Fibroblast of skin of left biceps (primary cell): ENCODE data around the gene SKAP1.
A peak's percentile ranks its signal among the peaks of the same experiment; 100 is the strongest.

ENCODE experiments used
- DNase-seq, 2 experiments: peaks; one replicate each; pipeline ENCODE4 v3.0.0-alpha.2; 2013; ENCODE audit warnings: low read depth in 2 of 2

SKAP1 gene

DNA sequence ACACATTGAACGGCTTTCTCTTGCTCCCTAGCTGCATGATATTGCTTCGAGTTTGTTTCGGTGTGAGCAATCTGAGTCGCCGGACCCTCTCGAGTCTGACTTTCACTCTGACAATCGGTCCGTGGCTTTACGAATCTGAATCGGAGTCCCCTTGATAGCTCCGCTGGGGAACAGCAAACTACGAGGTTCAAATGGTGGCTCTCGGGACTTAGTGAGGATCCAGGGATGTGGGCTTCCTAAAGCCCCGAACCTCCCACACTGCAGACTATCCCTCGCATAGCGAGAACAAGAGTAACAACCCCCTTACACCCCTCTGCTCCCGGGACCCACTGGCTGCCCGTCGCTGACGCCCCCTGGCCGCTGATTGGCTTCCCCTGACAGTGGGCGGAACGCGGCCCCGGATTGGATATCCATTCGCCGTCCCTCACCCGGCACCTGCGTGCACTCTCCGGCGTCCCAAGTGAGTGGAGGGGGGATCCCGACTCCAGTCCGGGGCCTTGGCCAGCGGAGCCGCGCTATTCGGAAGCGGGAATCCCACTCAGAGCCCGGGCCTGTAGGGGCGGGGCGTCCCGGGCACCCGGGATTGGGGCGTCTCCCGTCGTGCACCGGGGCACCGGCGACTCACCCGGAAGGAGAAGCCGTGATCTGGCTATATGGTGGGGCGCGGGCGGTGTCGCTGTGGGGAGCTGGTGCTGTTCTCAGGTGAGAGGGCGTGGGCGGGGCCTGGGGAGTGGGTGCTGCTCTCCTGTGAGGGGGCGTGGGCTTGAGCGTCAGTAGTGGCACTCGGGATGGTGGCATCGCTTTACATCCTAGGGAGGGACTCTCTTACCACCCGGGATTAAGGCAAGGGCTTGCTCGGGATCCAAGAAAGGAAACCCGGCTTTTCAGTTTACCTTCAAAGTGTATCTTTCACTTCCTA is 322.6 kb downstream of the SKAP1 start, which contains the start of gene SNX11:
TSS of gene SNX11 (plus strand) at position 630 of the 919 bp plus-strand sequence. CDS start 4,278 bp downstream, outside the sequence.
- DNase-seq = peak; percentile 54 to 61

DNA sequence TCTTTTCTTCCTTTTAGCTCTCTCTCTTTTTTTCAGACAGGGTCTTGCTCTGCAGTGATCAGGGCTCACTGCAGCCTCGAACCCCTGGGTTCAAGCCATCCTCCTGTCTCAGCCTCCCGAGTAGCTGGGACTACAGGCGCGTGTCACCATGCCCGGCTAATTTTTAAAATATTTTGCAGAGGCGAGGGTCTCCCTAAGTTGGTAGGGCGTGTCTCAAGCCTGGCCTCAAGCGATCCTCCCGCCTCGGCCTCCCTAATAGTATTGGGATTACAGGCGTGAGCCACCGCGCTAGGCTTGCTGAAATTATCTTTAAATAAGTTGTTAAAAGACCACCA is 323.2 kb downstream of the SKAP1 start:
- no peak for DNase-seq

DNA sequence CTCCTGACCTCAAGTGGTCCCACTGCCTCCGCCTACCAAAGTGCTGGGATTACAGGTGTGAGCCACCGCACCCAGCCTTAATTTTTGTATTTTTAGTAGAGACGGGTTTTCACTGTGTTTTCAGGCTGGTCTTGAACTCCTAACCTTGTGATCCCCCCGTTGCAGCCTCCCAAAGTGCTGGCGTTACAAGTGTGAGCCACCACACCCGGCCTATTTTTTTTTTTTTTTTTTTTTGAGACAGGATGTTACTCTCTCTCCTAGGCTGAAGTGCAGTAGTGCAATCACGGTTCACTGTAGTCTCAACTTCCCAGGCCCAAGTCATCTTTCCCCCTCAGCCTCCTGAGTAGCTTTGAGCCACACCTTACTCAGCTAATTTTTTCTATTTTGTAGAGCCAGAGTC is 325.6 kb downstream of the SKAP1 start:
- no peak for DNase-seq

DNA sequence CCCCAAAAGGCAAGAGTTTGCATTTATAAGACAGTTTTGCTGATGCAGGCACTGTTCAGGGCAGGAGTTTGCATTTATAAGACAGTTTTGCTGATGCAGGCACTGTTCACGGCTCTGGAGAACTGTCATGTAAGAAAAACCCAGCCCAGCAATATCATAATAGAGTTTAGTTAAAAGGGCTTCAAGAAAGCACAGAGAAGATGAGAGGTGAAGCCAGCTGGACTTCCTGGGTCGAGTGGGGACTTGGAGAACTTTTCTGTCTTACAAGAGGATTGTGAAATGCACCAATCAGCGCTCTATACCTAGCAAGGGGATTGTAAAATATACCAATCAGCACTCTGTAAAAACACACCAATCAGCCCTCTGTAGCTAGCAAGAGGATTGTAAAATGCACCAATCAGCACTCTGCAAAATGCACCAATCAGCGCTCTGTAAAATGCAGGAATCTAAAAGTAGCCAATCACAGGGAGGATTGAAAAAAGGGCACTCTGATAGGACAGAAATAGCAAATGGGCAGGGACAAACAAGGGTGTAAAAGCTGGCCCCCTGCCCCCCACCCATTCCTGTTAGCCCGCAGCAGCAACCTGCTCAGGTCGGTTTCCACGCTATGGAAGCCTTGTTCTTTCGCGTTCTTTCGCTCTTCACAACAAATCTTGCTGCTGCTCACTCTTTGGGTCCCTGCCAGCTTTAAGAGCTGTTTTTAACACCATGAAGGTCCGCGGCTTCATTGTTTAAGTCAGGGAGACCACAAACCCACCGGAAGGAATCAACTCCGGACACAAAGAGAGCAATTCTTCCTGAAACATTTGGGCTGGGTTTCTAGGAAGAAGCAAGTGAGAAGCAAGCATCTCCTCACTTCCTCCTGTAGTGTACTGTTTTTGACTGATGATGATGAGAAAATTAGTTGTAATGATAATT is 327.0 kb downstream of the SKAP1 start:
- no peak for DNase-seq

DNA sequence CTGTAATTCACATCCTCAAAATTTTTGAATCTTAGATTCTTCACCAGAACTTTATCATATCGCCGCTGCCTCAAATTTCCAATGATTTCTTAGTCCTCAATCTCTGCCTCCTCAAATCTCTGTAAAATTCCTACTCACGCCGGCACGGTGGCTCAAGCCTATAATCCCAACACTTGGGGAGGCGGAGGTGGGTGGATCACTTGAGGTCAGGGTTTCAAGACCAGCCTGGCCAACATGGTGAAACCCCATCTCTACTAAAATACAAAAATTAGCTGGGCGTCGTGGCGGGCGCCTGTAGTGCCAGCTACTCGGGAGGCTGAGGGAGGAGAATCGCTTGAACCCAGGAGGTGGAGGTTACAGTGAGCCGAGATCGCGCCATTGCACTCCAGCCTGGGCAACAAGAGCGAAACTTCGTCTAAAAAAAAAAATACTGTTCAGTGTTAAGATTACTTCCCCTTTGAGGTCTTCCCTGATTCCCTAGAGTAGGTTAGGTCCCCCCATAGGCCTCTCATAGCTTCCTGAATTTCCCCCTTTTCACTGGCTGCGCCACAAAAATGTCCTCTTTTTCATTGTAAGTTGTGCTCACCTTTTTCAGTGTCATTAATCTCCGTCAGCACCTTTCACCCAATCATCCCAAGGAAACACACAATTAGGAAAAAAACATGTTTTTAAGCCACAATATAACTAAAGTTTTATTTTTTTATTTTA is 327.8 kb downstream of the SKAP1 start:
- no peak for DNase-seq

DNA sequence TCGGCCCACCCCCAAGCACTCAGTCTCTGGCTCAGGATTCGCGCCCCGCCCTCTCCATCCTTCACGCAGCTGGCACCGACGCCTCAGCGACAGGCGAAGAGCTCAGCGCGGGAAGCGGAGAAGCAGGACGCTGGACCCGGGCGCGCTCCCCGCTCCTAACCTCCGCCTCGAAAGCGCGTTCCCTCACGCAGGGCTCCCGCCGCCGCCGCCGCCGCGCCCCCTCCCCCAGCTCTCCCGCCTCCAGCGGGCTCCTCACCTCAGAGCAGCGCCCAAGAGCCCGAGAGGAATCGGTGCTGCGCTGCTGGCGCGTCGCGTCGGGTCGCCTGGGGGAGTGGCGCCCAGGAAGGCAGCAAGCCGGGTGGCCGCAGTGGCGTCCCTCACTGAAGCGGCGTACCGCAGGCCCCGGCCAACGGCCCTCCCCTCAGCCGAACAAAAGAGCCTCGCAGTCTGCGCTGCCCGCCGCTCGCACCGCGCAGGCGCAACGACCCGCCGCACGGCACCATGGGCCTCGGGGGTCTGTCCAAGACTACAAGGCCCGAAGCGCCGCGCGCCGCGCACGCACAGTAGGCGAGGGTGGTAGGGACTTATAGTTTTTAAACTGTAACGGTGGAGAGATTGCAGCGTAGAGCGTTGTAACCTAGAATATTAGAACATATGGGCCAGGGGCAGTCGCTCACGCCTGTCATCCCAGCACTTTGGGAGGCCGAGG is 328.8 kb downstream of the SKAP1 start, which contains the start of gene CBX1:
TSS of gene CBX1 (minus strand) at position 467 of the 709 bp plus-strand sequence. CDS start 24,474 bp downstream, outside the sequence.
- DNase-seq = peak; percentile 84 to 85

DNA sequence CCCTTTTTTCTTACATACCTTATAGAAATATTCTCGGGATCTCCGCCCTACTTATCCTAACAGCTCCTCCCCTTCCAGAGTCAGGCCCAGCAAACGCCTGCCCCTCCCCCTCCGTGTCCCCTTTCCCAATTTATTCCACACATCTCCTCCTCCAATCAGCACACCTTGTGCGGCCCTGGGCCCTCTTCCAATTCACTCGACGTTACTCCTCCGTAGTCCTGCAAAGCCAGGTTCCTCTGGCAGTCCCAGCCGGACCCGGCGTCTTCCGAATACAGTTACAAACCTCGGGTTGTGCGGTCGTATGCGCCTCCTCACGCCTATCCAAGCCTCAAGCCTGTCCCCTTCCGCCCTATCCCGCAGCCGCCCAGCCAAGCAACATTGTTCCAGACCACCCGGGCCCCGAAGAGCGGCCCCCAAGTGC is 329.4 kb downstream of the SKAP1 start:
- DNase-seq = peak in 1 of 2 experiments; percentile 13

DNA sequence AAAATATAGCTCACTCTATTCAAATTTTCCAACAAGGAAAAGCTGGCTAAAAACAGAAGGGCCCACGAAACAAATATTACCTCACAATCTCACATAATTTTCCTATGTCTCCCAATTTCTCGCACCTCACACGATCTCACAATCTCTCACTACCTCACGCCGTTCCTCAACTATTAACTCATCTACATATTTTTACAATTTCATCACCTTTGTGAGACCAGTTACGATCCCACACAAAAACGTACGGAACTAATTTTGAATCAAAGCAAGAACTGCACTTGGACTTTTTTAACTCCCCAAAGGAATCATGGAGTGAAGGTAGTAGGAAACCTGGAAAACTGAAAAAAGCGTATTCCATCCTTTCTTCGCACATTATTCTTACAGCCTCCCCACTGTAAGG is 329.9 kb downstream of the SKAP1 start:
- DNase-seq = peak; percentile 28 to 30

DNA sequence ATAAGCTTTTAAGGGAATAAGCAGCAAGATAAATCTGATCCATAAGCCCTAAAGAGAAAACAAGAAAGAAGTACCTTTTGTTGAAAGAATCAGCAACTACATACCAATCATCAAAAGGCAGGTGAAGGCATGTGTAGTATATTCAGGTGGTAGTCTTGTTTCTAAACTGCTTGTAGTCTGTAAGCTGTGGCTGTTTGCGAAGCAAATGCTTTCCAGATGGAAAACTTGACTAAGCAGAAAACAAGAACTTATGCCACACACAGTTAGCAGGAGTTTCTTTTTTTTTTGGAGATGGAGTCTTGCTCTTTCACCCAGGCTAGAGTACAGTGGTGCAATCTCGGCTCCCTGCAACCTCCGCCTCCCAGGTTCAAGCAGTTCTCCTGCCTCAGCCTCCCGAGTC is 334.4 kb downstream of the SKAP1 start:
- DNase-seq = no peak

DNA sequence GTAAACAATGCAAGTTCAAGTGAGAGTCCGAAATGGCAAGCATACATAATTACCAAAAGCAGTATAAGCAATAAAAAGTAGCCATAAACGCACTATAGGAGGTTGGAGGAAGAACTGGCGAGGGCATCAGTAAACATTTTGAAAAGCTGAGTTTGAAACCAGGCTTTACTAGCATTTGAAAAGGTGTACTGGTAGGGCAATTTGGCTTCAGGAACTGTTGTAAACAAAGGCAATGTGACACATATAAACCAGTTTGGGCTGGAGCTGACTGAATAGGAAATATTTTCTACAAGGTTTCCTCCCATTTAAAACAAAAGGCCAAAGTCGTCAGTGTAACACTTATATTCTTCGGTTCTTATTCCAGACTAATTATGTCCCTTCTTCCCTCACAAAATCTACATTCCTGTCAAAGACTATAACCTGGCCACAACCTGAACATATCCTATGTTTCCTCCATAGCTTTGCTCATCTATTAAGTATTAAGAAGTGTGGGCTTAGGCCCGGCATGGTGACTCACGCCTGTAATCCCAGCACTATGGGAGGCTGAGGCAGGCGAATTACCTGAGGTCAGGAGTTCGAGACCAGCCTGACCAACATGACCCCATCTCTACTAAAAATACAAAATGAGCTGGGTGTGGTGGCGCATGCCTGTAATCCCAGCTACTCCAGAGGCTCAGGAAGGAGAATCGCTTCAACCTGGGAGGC is 336.5 kb downstream of the SKAP1 start:
- no peak for DNase-seq

DNA sequence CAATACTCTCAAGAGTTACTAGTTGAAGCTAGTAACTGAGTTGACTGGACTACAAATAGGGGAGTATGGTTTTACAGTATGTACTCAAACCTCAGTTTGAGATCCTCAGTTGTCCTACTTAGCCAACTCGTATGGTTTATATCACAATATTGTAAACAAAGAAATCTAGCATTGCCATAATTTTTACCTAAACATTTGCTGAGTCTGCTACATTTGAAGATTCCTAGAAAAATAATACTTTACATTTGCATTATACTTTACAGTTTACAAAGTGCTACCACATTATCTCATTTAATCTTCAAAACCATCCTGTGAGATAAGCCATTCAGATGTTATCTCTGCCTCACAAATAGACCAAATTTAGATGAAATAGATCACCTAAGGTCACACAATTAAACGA is 345.1 kb downstream of the SKAP1 start:
- DNase-seq = no peak
